Motor neuron (in vitro differentiated cells): Measurements from ENCODE around the gene DEFB119. TPM values are rescaled to one million over a fixed set of nuclear protein-coding genes. Genes with fewer than 3 reads are reported as not detected.
"Not testable (repeated sequence)": the region's sequence is repeated elsewhere in the genome, so short reads cannot be mapped to it uniquely, and the experiment has no call there.

Experiments used
- ATAC-seq, 8 experiments: fragments of 200-7000 bp; cut with Tn5 transposase; replicated peaks in 6 of 8; 2 replicates each; pipeline ENCODE4 v1.8.0; 2021; ENCODE audit warnings: mild to moderate bottlenecking in 8 of 8, moderate library complexity in 8 of 8
- H3K27ac ChIP-seq, 2 donors: fragments of 250-450 bp; sonication (Bioruptor Pico); 2 replicates each; pipeline ENCODE4 v1.9.0; 2021; ENCODE audit warnings: antibody characterized with exemption in 2 of 2, mild to moderate bottlenecking in 2 of 2, moderate library complexity in 1 of 2
- H3K4me1 ChIP-seq, 2 donors: fragments of 250-450 bp; sonication (Bioruptor Pico); replicated peaks in 1 of 2; 2 replicates each; pipeline ENCODE4 v1.6.1; 2021; ENCODE audit warnings: antibody characterized with exemption in 2 of 2, mild to moderate bottlenecking in 2 of 2, moderate library complexity in 1 of 2
- H3K4me3 ChIP-seq, 5 donors: fragments of 250-450 bp; sonication (Bioruptor Pico); 2 replicates each; pipeline ENCODE4 v1.9.0; 2021; ENCODE audit warnings: antibody characterized with exemption in 5 of 5, mild to moderate bottlenecking in 5 of 5, moderate library complexity in 4 of 5
- WGBS, 10 experiments: fragments of 450-650 bp; shearing (Covaris generic); methylation state at CpG; one replicate each; pipeline ENCODE4 v1.0.0; 2022; 5-methylcytosine and 5-hydroxymethylcytosine counted together
- in situ Hi-C, 9 experiments: fragments of 400-800 bp; cut with MboI; loops; one replicate each; pipeline ENCODE4 v1.15.0; 2021; ENCODE audit warnings: low sequenced_read_pairs in 9 of 9, low pct_unique_long_range_greater_than_20kb in 2 of 9; ENCODE audit not compliant: unreplicated experiment in 9 of 9
- total RNA-seq, 8 experiments: library from RNA; unstranded; fragments of 300-600 nt; gene quantifications; 2 replicates each; pipeline versions ENCODE4 v1.2.3 to v1.2.4, GENCODE V29; 2022

The DEFB119 gene, protein sequence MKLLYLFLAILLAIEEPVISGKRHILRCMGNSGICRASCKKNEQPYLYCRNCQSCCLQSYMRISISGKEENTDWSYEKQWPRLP
- not detected for total RNA-seq

DNA sequence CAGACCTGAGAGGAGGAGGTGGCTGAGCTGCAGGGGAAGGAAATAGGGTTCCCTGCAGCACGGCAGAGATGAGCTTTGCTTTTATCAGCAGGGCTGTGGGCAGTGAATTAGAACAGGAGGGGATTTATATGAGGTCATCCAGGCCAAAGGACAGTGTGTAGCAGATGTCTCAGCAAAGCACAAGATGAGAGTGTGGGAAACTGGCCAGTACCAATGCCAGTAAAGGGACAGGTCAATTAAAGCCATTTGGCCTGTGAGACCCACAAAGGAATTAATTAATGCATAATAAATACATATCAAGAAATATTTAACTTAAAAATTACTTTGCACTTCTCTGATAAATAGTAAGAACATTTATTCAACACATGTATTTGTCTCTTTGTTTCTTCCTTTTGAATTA, at the start of gene DEFB119:
TSS of gene DEFB119 (minus strand) at position 101 of the 400 bp plus-strand sequence. CDS start 107 bp downstream, outside the sequence.
- no peak for ATAC-seq
- in situ Hi-C loops: loop anchor here in 1 of 9 experiments (25.0 kb wide), 1 partner anchor 103 kb away; no protein-coding TSS in a partner anchor
- Histone ChIP-seq H3K27ac (no peak within 1 kb of the TSS), H3K4me3 (no peak within 1 kb of the TSS), H3K4me1 (no peaks in the 10 kb centered on the region)
- 0 to 33% (median 6%) methylated on average over 1 of the region's 1 CpG; no CpG with 5 or more reads in 4 of the 10 experiments for WGBS, 10 experiments

GRCh38 chr20:31430568-31431115, 40.3 kb upstream of the DEFB119 start:
- in situ Hi-C loops: no loop called here
- WGBS, 10 experiments: 0 to 80% (median 15%) methylated on average over 1 to 4 of the region's 4 CpGs; no CpG with 5 or more reads in 1 of the 10 experiments
- Histone ChIP-seq H3K4me1 (no peaks in the 10 kb centered on the region), H3K27ac (no peak overlapping the region), H3K4me3 (no peak overlapping the region)
- ATAC-seq: peak in 1 of 8 experiments; percentile 94

DNA sequence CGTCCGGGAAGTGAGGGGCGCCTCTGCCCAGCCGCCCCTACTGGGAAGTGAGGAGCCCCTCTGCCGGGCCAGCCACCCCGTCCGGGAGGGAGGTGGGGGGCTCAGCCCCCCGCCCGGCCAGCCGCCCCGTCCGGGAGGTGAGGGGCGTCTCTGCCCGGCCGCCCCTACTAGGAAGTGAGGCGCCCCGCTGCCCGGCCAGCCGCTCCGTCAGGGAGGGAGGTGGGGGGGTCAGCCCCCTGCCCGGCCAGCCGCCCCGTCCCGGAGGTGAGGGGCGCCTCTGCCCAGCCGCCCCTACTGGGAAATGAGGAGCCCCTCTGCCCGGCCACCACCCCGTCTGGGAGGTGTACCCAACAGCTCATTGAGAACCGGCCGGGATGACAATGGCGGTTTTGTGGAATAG, 37.2 kb upstream of the DEFB119 start:
- in situ Hi-C loops, ATAC-seq, H3K27ac ChIP-seq, H3K4me1 ChIP-seq, H3K4me3 ChIP-seq: not testable (repeated sequence)
- WGBS, 10 experiments: no CpG with 5 or more reads among the region's 31 CpGs

DNA sequence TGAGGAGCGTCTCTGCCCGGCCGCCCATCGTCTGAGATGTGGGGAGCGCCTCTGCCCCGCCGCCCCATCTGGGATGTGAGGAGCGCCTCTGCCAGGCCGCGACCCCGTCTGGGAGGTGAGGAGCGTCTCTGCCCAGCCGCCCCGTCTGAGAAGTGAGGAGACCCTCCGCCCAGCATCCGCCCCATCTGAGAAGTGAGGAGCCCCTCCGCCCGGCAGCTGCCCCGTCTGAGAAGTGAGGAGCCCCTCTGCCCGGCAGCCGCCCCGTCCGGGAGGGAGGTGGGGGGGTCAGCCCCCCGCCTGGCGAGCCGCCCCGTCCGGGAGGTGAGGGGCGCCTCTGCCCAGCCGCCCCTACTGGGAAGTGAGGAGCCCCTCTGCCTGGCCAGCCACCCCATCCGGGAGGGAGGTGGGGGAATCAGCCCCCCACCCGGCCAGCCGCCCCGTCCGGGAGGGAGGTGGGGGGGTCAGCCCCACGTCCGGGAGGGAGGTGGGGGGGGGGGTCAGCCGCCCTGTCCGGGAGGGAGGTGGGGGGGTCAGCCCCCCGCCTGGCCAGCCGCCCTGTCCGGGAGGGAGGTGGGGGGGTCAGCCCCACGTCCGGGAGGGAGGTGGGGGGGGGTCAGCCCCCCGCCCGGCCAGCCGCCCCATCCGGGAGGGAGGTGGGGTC, 36.6 kb upstream of the DEFB119 start:
- H3K27ac ChIP-seq, H3K4me1 ChIP-seq, ATAC-seq, in situ Hi-C loops, H3K4me3 ChIP-seq: not testable (repeated sequence)
- WGBS, 10 experiments: no CpG with 5 or more reads among the region's 48 CpGs

GRCh38 chr20:31425797-31426196, 35.4 kb upstream of the DEFB119 start:
- in situ Hi-C loops: no loop called here
- no peak overlapping the region for H3K4me3 ChIP-seq
- no peak for ATAC-seq
- no peak overlapping the region for H3K27ac ChIP-seq
- H3K4me1 ChIP-seq: no peaks in the 10 kb centered on the region

- H3K4me3 ChIP-seq: no peak overlapping the region
- H3K4me1 ChIP-seq: no peaks in the 10 kb centered on the region
- 26 to 86% (median 71%) methylated on average over 2 to 7 of the region's 7 CpGs; no CpG with 5 or more reads in 1 of the 10 experiments for WGBS, 10 experiments
- no peak overlapping the region for H3K27ac ChIP-seq
- no peak for ATAC-seq
- in situ Hi-C loops: no loop called here
Observed at GRCh38 chr20:31418307-31418706, 27.9 kb upstream of the DEFB119 start.

DNA sequence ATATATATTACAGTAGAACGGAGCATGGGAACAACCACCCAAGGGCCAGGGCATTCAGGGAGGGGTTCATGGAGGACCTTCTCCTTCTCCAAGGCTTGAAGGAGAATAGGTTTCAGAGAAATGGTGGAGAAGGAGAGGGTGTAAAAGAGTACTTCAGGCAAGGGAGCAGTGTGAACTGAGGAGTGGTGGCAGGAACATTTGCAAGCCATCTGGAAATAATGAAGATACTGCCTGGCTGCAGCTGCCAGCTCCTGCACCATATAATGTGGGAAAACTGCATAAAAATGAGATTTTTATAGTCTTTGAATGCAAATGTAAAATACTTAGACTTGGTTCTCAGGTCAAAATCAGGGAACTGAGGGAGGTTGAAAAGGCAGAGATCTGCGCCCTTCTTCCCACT, 25.3 kb upstream of the DEFB119 start:
- Histone ChIP-seq H3K4me3 (no peak overlapping the region), H3K4me1 (no peaks in the 10 kb centered on the region), H3K27ac (no peak overlapping the region)
- peak in 3 of 8 experiments; percentile 46 to 66 (median 57) for ATAC-seq
- in situ Hi-C loops: no loop called here
- WGBS, 10 experiments: 10 to 100% (median 70%) methylated on average over 1 to 2 of the region's 2 CpGs; no CpG with 5 or more reads in 1 of the 10 experiments

GRCh38 chr20:31414381-31414780, 24.0 kb upstream of the DEFB119 start:
- Histone ChIP-seq H3K27ac (no peak overlapping the region), H3K4me1 (no peaks in the 10 kb centered on the region), H3K4me3 (no peak overlapping the region)
- WGBS, 10 experiments: 8 to 52% (median 43%) methylated on average over 2 to 6 of the region's 6 CpGs
- peak in 1 of 8 experiments; percentile 34 for ATAC-seq
- in situ Hi-C loops: no loop called here

- H3K4me3 ChIP-seq: no peak overlapping the region
- in situ Hi-C loops: no loop called here
- no peaks in the 10 kb centered on the region for H3K4me1 ChIP-seq
- no peak overlapping the region for H3K27ac ChIP-seq
- WGBS, 10 experiments: 0 to 20% (median 8%) methylated on average over 1 of the region's 1 CpG; no CpG with 5 or more reads in 2 of the 10 experiments
- ATAC-seq: no peak
Observed at GRCh38 chr20:31410011-31410410, 19.6 kb upstream of the DEFB119 start.

GRCh38 chr20:31406115-31406514, 15.7 kb upstream of the DEFB119 start, which contains the start of gene DEFB121:
TSS of gene DEFB121 (minus strand) at chr20:31406215. CDS start at chr20:31406152, 63 bp downstream.
- no peaks in the 10 kb centered on the region for H3K4me1 ChIP-seq
- no peak for ATAC-seq
- WGBS, 10 experiments: 0 to 31% (median 4%) methylated on average over 1 to 3 of the region's 3 CpGs; no CpG with 5 or more reads in 1 of the 10 experiments
- in situ Hi-C loops: no loop called here
- H3K27ac ChIP-seq: no peak within 1 kb of the TSS
- H3K4me3 ChIP-seq: no peak within 1 kb of the TSS

DNA sequence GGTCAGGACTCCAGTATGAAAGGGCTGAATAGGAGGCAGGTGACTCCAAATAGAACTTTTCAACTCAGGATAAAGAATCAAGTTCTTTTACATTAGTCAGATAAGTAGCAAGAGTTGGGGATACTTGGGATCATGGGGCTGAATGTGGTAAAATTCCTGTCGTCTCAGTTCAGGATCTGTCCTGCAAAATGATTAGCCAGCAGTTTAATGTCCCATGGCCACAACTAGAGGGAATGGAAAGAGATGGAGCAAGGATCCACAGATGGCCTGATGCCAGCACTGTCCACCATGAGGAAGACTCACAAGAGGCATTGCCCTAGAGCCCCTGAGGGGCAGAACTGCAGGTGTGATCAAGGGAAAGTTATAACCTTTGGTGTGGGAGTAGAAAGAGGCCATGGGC, 13.5 kb upstream of the DEFB119 start:
- WGBS, 10 experiments: 0 to 40% (median 8%) methylated on average over 1 of the region's 1 CpG; no CpG with 5 or more reads in 6 of the 10 experiments
- ATAC-seq: no peak
- Histone ChIP-seq H3K4me3 (no peak overlapping the region), H3K4me1 (no peaks in the 10 kb centered on the region), H3K27ac (no peak overlapping the region)
- in situ Hi-C loops: no loop called here

DNA sequence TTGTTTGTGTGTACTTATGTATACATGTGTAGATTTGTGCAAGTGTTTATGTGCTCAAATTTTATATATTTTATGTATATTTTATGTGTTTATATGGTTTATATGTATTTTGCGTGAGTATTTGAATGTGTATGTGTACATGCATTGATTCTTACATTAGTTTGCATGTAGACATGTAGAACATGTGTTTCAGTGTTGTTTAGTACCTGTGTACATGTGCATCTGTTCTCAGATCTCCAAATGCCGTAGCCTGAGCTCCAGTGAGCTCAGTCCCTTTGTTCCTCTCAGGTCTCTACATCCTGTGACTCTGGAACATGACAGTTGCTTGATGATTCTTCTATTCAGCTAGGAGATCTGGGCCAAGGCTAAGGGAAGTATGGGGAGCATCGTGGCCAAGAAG, 4.5 kb upstream of the DEFB119 start:
- Histone ChIP-seq H3K4me1 (no peaks in the 10 kb centered on the region), H3K27ac (no peak overlapping the region), H3K4me3 (no peak overlapping the region)
- WGBS, 10 experiments: 0 to 60% (median 9%) methylated on average over 1 to 3 of the region's 3 CpGs; no CpG with 5 or more reads in 2 of the 10 experiments
- ATAC-seq: no peak
- in situ Hi-C loops: loop anchor here in 1 of 9 experiments (25.0 kb wide), 1 partner anchor 108 kb away; no protein-coding TSS in a partner anchor

DNA sequence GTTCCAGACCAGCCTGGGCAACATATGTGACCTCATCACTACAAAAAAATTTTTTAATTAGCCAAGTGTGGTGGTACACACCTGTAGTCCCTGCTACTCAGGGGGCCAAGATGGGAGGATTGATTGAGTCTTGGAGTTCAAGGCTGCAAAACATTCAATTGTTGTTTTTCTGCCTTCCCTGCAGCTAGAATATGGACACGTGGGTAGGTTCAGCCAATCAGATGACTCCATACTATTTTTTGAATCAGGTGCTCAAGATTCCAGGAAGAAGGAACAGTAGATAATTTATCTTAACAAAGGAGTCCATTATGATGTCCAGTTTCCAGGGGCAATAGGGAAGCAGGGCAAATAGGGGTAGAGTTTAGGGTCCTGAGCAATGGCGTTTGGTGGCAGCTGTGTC, 2.4 kb upstream of the DEFB119 start:
- H3K4me3 ChIP-seq: no peak overlapping the region
- no peak overlapping the region for H3K27ac ChIP-seq
- no peak for ATAC-seq
- H3K4me1 ChIP-seq: no peaks in the 10 kb centered on the region
- in situ Hi-C loops: loop anchor here in 1 of 9 experiments (25.0 kb wide), 1 partner anchor 106 kb away; no protein-coding TSS in a partner anchor
- WGBS, 10 experiments: 0 to 28% (median 14%) methylated on average over 1 to 2 of the region's 2 CpGs; no CpG with 5 or more reads in 5 of the 10 experiments
